Measurements from ENCODE around the gene LEMD2.

The LEMD2 gene

GRCh38 chr6:33816911-33817310 lies 28.0 kb upstream of the LEMD2 start:
- Histone ChIP-seq H3K36me3 (ENCODE audit: control insufficient read depth, low read length) (no peaks in the 10 kb centered on the region), H3K79me2 (ENCODE audit: control insufficient read depth, low read length) (no peaks in the 10 kb centered on the region), H3K27me3 (ENCODE audit: control insufficient read depth, low read length) (no peaks in the 10 kb centered on the region), H4K20me1 (ENCODE audit: control insufficient read depth, insufficient read depth, low read depth, low read length) (no peaks in the 10 kb centered on the region), H3K4me2 (ENCODE audit: low read length) (no peak overlapping the region), H3K9me2 (replicated peaks; ENCODE audit: control insufficient read depth, low read length) (no peaks in the 10 kb centered on the region), H3K4me3 (ENCODE audit: low read length) (no peak overlapping the region), H3K9me3 (ENCODE audit: control insufficient read depth, insufficient read depth, low read length) (no peaks in the 10 kb centered on the region), H3F3A (ENCODE audit: control insufficient read depth, insufficient read depth) (no peaks in the 10 kb centered on the region), H3K4me1 (ENCODE audit: control insufficient read depth, low read length) (no peaks in the 10 kb centered on the region), H3K27ac (ENCODE audit: low read depth, low read length) (no peak overlapping the region)
- TF ChIP-seq CTCF (IDR thresholded peaks at IDR 0.05; ENCODE audit: low read depth, low read length, poor library complexity, severe bottlenecking) (no peak), EZH2phosphoT487 (IDR thresholded peaks at IDR 0.05; ENCODE audit: borderline replicate concordance, low read length) (no peak)

GRCh38 chr6:33815854-33816253 lies 26.9 kb upstream of the LEMD2 start:
- Histone ChIP-seq H4K20me1 (ENCODE audit: control insufficient read depth, insufficient read depth, low read depth, low read length) (no peaks in the 10 kb centered on the region), H3K4me1 (ENCODE audit: control insufficient read depth, low read length) (no peaks in the 10 kb centered on the region), H3K4me2 (ENCODE audit: low read length) (no peak overlapping the region), H3F3A (ENCODE audit: control insufficient read depth, insufficient read depth) (no peaks in the 10 kb centered on the region), H3K9me2 (replicated peaks; ENCODE audit: control insufficient read depth, low read length) (no peaks in the 10 kb centered on the region), H3K36me3 (ENCODE audit: control insufficient read depth, low read length) (no peaks in the 10 kb centered on the region), H3K27ac (ENCODE audit: low read depth, low read length) (no peak overlapping the region), H3K9me3 (ENCODE audit: control insufficient read depth, insufficient read depth, low read length) (no peaks in the 10 kb centered on the region), H3K27me3 (ENCODE audit: control insufficient read depth, low read length) (peaks cover 4% of the 10 kb centered on the region), H3K79me2 (ENCODE audit: control insufficient read depth, low read length) (no peaks in the 10 kb centered on the region), H3K4me3 (ENCODE audit: low read length) (no peak overlapping the region)
- TF ChIP-seq EZH2phosphoT487 (IDR thresholded peaks at IDR 0.05; ENCODE audit: borderline replicate concordance, low read length) (no peak), CTCF (IDR thresholded peaks at IDR 0.05; ENCODE audit: low read depth, low read length, poor library complexity, severe bottlenecking) (no peak)

- Histone ChIP-seq H3K4me2 (ENCODE audit: low read length) (no peak overlapping the region), H3K4me1 (ENCODE audit: control insufficient read depth, low read length) (no peaks in the 10 kb centered on the region), H3K27me3 (ENCODE audit: control insufficient read depth, low read length) (peaks cover 10% of the 10 kb centered on the region), H3K36me3 (ENCODE audit: control insufficient read depth, low read length) (no peaks in the 10 kb centered on the region), H3K9me3 (ENCODE audit: control insufficient read depth, insufficient read depth, low read length) (no peaks in the 10 kb centered on the region), H3K9me2 (replicated peaks; ENCODE audit: control insufficient read depth, low read length) (no peaks in the 10 kb centered on the region), H3F3A (ENCODE audit: control insufficient read depth, insufficient read depth) (no peaks in the 10 kb centered on the region), H4K20me1 (ENCODE audit: control insufficient read depth, insufficient read depth, low read depth, low read length) (no peaks in the 10 kb centered on the region), H3K27ac (ENCODE audit: low read depth, low read length) (no peak overlapping the region), H3K79me2 (ENCODE audit: control insufficient read depth, low read length) (no peaks in the 10 kb centered on the region), H3K4me3 (ENCODE audit: low read length) (no peak overlapping the region)
- no peak for TF ChIP-seq EZH2phosphoT487 (IDR thresholded peaks at IDR 0.05; ENCODE audit: borderline replicate concordance, low read length)
- no peak for TF ChIP-seq CTCF (IDR thresholded peaks at IDR 0.05; ENCODE audit: low read depth, low read length, poor library complexity, severe bottlenecking)
These were observed 25.4 kb upstream of the LEMD2 start for GRCh38 chr6:33813990-33814985.
